ENCODE measurements around the gene KHDC4. TPM values are rescaled to one million over a fixed set of nuclear protein-coding genes. Genes with fewer than 3 reads are reported as not detected.
A peak's percentile ranks its signal among the peaks of the same experiment; 100 is the strongest.

KHDC4 gene
- total and polyA plus RNA-seq, 9 of the 15 experiments (the other 6 are each of a cell fraction or from before 2014, with no cell fraction given) = 12.1 to 185 (median 65.6) TPM

DNA sequence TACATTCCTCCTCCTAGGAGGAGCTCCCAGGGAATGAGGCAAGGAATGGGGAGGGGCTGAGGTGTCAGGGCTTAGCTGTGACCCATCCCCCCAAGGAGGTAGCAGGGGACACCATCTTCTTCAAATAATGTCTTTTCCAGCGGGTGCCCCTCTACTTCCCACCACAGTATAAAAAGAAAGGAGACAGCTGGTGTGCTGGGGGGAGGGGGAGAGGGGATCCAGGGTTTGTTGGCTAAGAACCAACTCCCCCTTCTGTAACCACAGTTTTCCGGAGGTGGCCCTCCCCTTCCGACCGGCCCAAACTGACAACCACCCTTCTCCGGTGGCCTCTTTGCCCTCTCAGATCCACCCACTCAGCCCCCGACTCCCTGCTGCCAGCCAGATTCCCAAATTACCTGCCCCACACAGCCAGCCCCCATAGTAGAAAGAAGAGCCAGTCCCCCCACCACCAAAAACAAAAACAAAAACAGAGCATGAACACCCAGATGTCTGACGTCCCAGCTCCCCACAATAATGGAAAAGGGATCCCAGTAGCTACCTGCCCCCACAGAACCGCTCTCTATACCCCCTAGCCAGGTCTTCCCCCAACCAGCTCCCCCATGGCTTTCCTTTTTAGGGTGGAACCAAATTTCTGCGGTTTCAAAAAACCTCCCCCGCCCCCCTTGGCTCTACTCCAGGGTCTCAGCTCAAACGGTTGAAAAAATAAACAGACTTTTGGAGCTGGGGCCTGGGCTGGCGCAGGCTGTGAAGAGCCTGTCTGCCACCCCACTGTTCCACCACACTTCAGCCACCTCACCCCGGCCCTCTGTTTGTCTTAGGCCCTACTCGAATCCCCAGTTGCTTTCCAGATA, 42.1 kb upstream of the KHDC4 start (continued):
- TF ChIP-seq SRSF3 (IDR thresholded peaks at IDR 0.05; ENCODE audit: insufficient read depth, low read length) (no peak), HNRNPUL1 (IDR thresholded peaks at IDR 0.05; ENCODE audit: low read length) (no peak), ZNF143 (CRISPR knock-in tag; IDR thresholded peaks at IDR 0.05) (0 out of 2 replicates have a peak, but pooled peaks have one; percentile 2), ZNF766 (CRISPR knock-in tag; conservative IDR thresholded peaks at IDR 0.05) (0 out of 2 replicates have a peak, but pooled peaks have one; percentile 14), FIP1L1 (IDR thresholded peaks at IDR 0.05; ENCODE audit: low read depth, low read length, poor library complexity, severe bottlenecking) (no peak), POLR2G (IDR thresholded peaks at IDR 0.05; ENCODE audit: low read depth, low read length) (peak; percentile 48; the same call in 1 of the 2 replicates), HSF4 (CRISPR knock-in tag; IDR thresholded peaks at IDR 0.05; ENCODE audit: borderline replicate concordance) (no peak), SMARCE1 (IDR thresholded peaks at IDR 0.05) (0 out of 2 replicates have a peak, but pooled peaks have one; percentile 38), ESRRA (IDR thresholded peaks at IDR 0.05; ENCODE audit: borderline replicate concordance, low read depth) (peak; percentile 23; the same call in 1 of the 2 replicates), KDM4B (IDR thresholded peaks at IDR 0.05; ENCODE audit: borderline replicate concordance in 2 of 2, low read depth in 1 of 2) (no peak), ZNF583 (CRISPR knock-in tag; IDR thresholded peaks at IDR 0.05) (no peak), PHF8 (IDR thresholded peaks at IDR 0.05; ENCODE audit: borderline replicate concordance, low read length) (peak; percentile 31; the same call in 1 of the 2 replicates), PURB (CRISPR knock-in tag; IDR thresholded peaks at IDR 0.05; ENCODE audit: low read depth) (no peak), NCOA2 (IDR thresholded peaks at IDR 0.05; ENCODE audit: partially characterized antibody in 2 of 2) (no peak), ZNF57 (CRISPR knock-in tag; IDR thresholded peaks at IDR 0.05) (no peak), ESRRB (CRISPR knock-in tag; IDR thresholded peaks at IDR 0.05; ENCODE audit: borderline replicate concordance) (no peak)
- TF ChIP-seq, protein P1, sequence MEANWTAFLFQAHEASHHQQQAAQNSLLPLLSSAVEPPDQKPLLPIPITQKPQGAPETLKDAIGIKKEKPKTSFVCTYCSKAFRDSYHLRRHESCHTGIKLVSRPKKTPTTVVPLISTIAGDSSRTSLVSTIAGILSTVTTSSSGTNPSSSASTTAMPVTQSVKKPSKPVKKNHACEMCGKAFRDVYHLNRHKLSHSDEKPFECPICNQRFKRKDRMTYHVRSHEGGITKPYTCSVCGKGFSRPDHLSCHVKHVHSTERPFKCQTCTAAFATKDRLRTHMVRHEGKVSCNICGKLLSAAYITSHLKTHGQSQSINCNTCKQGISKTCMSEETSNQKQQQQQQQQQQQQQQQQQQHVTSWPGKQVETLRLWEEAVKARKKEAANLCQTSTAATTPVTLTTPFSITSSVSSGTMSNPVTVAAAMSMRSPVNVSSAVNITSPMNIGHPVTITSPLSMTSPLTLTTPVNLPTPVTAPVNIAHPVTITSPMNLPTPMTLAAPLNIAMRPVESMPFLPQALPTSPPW (CRISPR knock-in tag; IDR thresholded peaks at IDR 0.05) = peak; percentile 85
- TF ChIP-seq, protein P2, sequence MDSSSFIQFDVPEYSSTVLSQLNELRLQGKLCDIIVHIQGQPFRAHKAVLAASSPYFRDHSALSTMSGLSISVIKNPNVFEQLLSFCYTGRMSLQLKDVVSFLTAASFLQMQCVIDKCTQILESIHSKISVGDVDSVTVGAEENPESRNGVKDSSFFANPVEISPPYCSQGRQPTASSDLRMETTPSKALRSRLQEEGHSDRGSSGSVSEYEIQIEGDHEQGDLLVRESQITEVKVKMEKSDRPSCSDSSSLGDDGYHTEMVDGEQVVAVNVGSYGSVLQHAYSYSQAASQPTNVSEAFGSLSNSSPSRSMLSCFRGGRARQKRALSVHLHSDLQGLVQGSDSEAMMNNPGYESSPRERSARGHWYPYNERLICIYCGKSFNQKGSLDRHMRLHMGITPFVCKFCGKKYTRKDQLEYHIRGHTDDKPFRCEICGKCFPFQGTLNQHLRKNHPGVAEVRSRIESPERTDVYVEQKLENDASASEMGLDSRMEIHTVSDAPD (CRISPR knock-in tag; IDR thresholded peaks at IDR 0.05) = no peak
- TF ChIP-seq, protein P3, sequence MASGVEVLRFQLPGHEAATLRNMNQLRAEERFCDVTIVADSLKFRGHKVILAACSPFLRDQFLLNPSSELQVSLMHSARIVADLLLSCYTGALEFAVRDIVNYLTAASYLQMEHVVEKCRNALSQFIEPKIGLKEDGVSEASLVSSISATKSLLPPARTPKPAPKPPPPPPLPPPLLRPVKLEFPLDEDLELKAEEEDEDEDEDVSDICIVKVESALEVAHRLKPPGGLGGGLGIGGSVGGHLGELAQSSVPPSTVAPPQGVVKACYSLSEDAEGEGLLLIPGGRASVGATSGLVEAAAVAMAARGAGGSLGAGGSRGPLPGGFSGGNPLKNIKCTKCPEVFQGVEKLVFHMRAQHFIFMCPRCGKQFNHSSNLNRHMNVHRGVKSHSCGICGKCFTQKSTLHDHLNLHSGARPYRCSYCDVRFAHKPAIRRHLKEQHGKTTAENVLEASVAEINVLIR (CRISPR knock-in tag; IDR thresholded peaks at IDR 0.05) = no peak
- TF ChIP-seq, protein P4, sequence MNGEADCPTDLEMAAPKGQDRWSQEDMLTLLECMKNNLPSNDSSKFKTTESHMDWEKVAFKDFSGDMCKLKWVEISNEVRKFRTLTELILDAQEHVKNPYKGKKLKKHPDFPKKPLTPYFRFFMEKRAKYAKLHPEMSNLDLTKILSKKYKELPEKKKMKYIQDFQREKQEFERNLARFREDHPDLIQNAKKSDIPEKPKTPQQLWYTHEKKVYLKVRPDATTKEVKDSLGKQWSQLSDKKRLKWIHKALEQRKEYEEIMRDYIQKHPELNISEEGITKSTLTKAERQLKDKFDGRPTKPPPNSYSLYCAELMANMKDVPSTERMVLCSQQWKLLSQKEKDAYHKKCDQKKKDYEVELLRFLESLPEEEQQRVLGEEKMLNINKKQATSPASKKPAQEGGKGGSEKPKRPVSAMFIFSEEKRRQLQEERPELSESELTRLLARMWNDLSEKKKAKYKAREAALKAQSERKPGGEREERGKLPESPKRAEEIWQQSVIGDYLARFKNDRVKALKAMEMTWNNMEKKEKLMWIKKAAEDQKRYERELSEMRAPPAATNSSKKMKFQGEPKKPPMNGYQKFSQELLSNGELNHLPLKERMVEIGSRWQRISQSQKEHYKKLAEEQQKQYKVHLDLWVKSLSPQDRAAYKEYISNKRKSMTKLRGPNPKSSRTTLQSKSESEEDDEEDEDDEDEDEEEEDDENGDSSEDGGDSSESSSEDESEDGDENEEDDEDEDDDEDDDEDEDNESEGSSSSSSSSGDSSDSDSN (IDR thresholded peaks at IDR 0.05; ENCODE audit: borderline replicate concordance in 1 of 2, low read depth in 2 of 2, low read length in 2 of 2) = peak; percentile 26 to 39; a peak in 1 of 4 replicates

Measured in K562 (cell line).